Measurements from ENCODE around the gene LRCH4.

LRCH4 gene

GRCh38 chr7:100585511-100586265 lies at the start of gene LRCH4:
Gene LRCH4 (minus strand): TSS chr7:100586129. CDS start chr7:100586100, 29 bp downstream.
- Histone ChIP-seq H3K9ac (ENCODE audit: low read length) (peak within 1 kb of the TSS; percentile 96), H3K27me3 (replicated peaks; ENCODE audit: control insufficient read depth, insufficient read depth, low read length) (no peaks in the 10 kb centered on the region), H3K36me3 (ENCODE audit: control insufficient read depth, insufficient read depth, low read length, severe bottlenecking) (peaks cover 17% of the 10 kb centered on the region), H3K4me3 (ENCODE audit: low read length) (peak within 1 kb of the TSS; percentile 93), H3K9me3 (ENCODE audit: control insufficient read depth, low read length) (no peaks in the 10 kb centered on the region), H3K4me1 (ENCODE audit: control insufficient read depth, insufficient read depth, low read length) (peaks cover 28% of the 10 kb centered on the region)
- DNase-seq (ENCODE audit: low read depth): peak; percentile 59

DNA sequence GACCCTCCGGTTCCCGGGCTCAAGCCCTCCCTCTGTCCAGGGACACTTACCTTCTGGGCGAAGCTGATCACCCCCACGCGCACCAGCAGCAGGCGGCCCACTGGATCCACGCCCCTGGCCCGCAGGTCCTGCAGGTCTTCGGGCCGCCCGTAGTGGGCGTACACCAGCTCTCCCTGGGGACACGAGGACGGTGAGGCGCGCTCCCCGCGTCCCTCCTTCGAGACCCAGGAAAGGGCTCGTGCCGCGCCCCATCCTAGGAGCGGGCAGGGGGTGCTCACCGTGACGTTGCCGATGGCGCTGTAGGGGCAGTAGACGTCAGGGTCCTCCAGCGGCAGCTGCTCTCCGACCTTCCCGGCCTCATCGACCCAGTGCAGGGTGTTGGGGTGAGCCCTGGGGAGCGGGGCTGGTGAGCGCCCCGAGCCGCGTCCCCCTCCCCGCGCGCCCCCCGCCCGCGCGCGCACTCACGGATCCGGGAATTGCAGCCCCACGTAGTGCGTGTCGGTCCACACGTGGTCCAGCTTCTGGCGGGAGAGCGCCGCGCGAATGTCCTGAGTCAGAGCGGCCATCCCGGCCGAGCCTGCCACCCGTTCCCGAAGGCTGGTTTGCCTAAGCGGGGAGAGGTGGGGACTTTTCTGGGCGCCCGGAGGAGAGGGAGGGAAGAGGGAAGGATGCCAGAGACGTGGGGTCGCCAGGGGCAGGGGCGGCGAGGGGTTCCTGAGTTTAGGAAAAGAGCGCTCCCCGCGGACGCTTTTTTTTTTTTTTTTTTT lies 47.2 kb upstream of the LRCH4 start:
- Histone ChIP-seq H3K27me3 (replicated peaks; ENCODE audit: control insufficient read depth, insufficient read depth, low read length) (peaks cover 22% of the 10 kb centered on the region), H3K36me3 (ENCODE audit: control insufficient read depth, insufficient read depth, low read length, severe bottlenecking) (no peaks in the 10 kb centered on the region), H3K4me1 (ENCODE audit: control insufficient read depth, insufficient read depth, low read length) (peaks cover 4% of the 10 kb centered on the region), H3K9me3 (ENCODE audit: control insufficient read depth, low read length) (no peaks in the 10 kb centered on the region), H3K9ac (ENCODE audit: low read length) (peak overlapping the region; percentile 25), H3K4me3 (ENCODE audit: low read length) (peak overlapping the region; percentile 72)
- DNase-seq (ENCODE audit: low read depth): peak; percentile 77

DNA sequence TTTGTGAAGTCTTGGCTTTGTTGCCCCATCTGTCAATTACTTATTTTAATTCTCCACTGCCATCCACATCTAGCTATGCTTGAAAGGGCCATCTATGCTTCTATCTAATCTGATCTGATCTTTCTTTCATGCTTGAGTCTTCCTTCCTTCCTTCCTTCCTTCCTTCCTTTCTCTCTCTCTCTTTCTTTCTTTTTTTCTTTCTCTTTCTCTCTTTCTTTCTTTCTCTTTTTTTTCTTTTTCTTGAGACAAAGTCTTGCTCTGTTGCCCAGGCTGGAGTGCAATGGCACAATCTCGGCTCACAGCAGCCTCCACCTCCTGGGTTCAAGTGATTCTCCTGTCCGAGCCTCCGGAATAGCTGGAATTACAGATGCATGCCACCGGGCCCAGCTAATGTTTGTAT lies 44.1 kb upstream of the LRCH4 start:
- peaks cover 14% of the 10 kb centered on the region for H3K27me3 ChIP-seq (replicated peaks; ENCODE audit: control insufficient read depth, insufficient read depth, low read length)
- H3K4me3 ChIP-seq (ENCODE audit: low read length): no peak overlapping the region

DNA sequence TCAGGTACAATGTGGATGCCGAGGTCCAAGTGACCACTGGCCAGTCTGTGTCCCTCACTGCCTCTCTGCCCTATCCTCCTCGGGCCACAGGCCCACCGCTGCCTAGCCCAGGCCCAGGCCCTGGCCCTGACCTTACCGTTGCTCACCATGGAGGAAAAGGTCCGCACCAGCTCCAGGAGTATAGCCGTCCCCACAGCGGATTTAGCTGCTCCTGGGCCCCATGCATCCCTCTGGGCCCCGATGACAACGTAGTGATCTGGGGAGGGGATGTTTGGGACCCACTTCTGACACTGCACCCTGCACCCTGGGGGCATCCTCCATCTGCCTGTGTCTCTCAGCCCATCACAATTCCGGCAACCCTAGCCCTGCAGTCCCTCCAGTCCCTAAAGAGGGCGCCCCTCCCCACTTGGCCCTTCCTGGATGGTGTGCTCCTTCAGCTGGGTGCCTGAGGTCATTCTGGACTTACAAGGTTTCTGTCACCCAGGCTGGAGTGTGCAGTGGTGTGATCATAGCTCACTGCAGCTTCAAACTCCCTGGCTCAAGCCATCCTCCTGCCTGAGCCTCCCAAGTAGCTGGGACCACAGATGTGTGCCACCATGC lies 43.3 kb upstream of the LRCH4 start:
- DNase-seq (ENCODE audit: low read depth): peak; percentile 19
- Histone ChIP-seq H3K4me3 (ENCODE audit: low read length) (no peak overlapping the region), H3K36me3 (ENCODE audit: control insufficient read depth, insufficient read depth, low read length, severe bottlenecking) (no peaks in the 10 kb centered on the region), H3K4me1 (ENCODE audit: control insufficient read depth, insufficient read depth, low read length) (peaks cover 8% of the 10 kb centered on the region), H3K9me3 (ENCODE audit: control insufficient read depth, low read length) (no peaks in the 10 kb centered on the region), H3K27me3 (replicated peaks; ENCODE audit: control insufficient read depth, insufficient read depth, low read length) (peaks cover 10% of the 10 kb centered on the region), H3K9ac (ENCODE audit: low read length) (no peak overlapping the region)

More for the DNA sequence above, 44.1 kb upstream of the LRCH4 start:
- no peak overlapping the region for H3K9ac ChIP-seq (ENCODE audit: low read length)
- no peaks in the 10 kb centered on the region for H3K9me3 ChIP-seq (ENCODE audit: control insufficient read depth, low read length)
- no peak for DNase-seq (ENCODE audit: low read depth)
- peaks cover 8% of the 10 kb centered on the region for H3K4me1 ChIP-seq (ENCODE audit: control insufficient read depth, insufficient read depth, low read length)
- no peaks in the 10 kb centered on the region for H3K36me3 ChIP-seq (ENCODE audit: control insufficient read depth, insufficient read depth, low read length, severe bottlenecking)

- Histone ChIP-seq H3K9ac (ENCODE audit: low read length) (no peak overlapping the region), H3K9me3 (ENCODE audit: control insufficient read depth, low read length) (no peaks in the 10 kb centered on the region), H3K27me3 (replicated peaks; ENCODE audit: control insufficient read depth, insufficient read depth, low read length) (peaks cover 3% of the 10 kb centered on the region), H3K4me1 (ENCODE audit: control insufficient read depth, insufficient read depth, low read length) (peaks cover 4% of the 10 kb centered on the region), H3K36me3 (ENCODE audit: control insufficient read depth, insufficient read depth, low read length, severe bottlenecking) (no peaks in the 10 kb centered on the region), H3K4me3 (ENCODE audit: low read length) (no peak overlapping the region)
- DNase-seq (ENCODE audit: low read depth): no peak
Measured at GRCh38 chr7:100627238-100627549, 41.3 kb upstream of the LRCH4 start.

GRCh38 chr7:100626530-100627237 lies 40.8 kb upstream of the LRCH4 start:
- DNase-seq (ENCODE audit: low read depth): peak; percentile 89
- Histone ChIP-seq H3K4me1 (ENCODE audit: control insufficient read depth, insufficient read depth, low read length) (peaks cover 4% of the 10 kb centered on the region), H3K4me3 (ENCODE audit: low read length) (peak overlapping the region; percentile 37), H3K9me3 (ENCODE audit: control insufficient read depth, low read length) (no peaks in the 10 kb centered on the region), H3K36me3 (ENCODE audit: control insufficient read depth, insufficient read depth, low read length, severe bottlenecking) (no peaks in the 10 kb centered on the region), H3K9ac (ENCODE audit: low read length) (no peak overlapping the region), H3K27me3 (replicated peaks; ENCODE audit: control insufficient read depth, insufficient read depth, low read length) (peaks cover 1% of the 10 kb centered on the region)

GRCh38 chr7:100626055-100626454 lies 40.1 kb upstream of the LRCH4 start:
- H3K4me3 ChIP-seq (ENCODE audit: low read length): peak overlapping the region; percentile 31
- H3K36me3 ChIP-seq (ENCODE audit: control insufficient read depth, insufficient read depth, low read length, severe bottlenecking): no peaks in the 10 kb centered on the region
- no peaks in the 10 kb centered on the region for H3K9me3 ChIP-seq (ENCODE audit: control insufficient read depth, low read length)
- no peak for DNase-seq (ENCODE audit: low read depth)
- H3K4me1 ChIP-seq (ENCODE audit: control insufficient read depth, insufficient read depth, low read length): peaks cover 4% of the 10 kb centered on the region
- no peaks in the 10 kb centered on the region for H3K27me3 ChIP-seq (replicated peaks; ENCODE audit: control insufficient read depth, insufficient read depth, low read length)
- no peak overlapping the region for H3K9ac ChIP-seq (ENCODE audit: low read length)

- DNase-seq (ENCODE audit: low read depth): peak; percentile 25
- H3K9ac ChIP-seq (ENCODE audit: low read length): no peak overlapping the region
Measured at GRCh38 chr7:100623951-100624824, 38.3 kb upstream of the LRCH4 start.

DNA sequence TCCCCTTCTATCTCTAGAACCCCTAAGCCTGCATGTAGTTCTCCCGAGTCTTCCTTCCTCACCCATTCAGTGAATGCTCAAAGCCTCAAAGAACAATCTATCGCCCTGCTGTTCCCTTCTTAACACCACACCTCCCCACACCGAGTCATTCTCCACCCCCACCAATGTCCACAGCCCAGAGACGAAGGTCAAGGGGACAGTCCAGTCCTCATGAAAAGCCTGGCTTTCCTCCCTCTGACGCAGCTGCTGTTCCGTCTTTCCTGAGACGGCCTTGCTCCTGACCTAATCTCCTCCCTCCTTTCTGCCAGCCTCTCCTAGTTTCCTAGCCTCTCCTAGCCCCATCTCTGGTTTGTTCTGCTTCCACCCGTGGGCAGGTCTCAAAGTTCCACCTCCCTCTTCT lies 35.6 kb upstream of the LRCH4 start:
- H3K36me3 ChIP-seq (ENCODE audit: control insufficient read depth, insufficient read depth, low read length, severe bottlenecking): no peaks in the 10 kb centered on the region
- no peak overlapping the region for H3K9ac ChIP-seq (ENCODE audit: low read length)
- peaks cover 4% of the 10 kb centered on the region for H3K4me1 ChIP-seq (ENCODE audit: control insufficient read depth, insufficient read depth, low read length)
- H3K27me3 ChIP-seq (replicated peaks; ENCODE audit: control insufficient read depth, insufficient read depth, low read length): no peaks in the 10 kb centered on the region
- DNase-seq (ENCODE audit: low read depth): no peak
- H3K9me3 ChIP-seq (ENCODE audit: control insufficient read depth, low read length): no peaks in the 10 kb centered on the region
- no peak overlapping the region for H3K4me3 ChIP-seq (ENCODE audit: low read length)

More at GRCh38 chr7:100623951-100624824, 38.3 kb upstream of the LRCH4 start:
- Histone ChIP-seq H3K27me3 (replicated peaks; ENCODE audit: control insufficient read depth, insufficient read depth, low read length) (no peaks in the 10 kb centered on the region), H3K4me3 (ENCODE audit: low read length) (no peak overlapping the region), H3K36me3 (ENCODE audit: control insufficient read depth, insufficient read depth, low read length, severe bottlenecking) (no peaks in the 10 kb centered on the region), H3K4me1 (ENCODE audit: control insufficient read depth, insufficient read depth, low read length) (peaks cover 4% of the 10 kb centered on the region), H3K9me3 (ENCODE audit: control insufficient read depth, low read length) (no peaks in the 10 kb centered on the region)

DNA sequence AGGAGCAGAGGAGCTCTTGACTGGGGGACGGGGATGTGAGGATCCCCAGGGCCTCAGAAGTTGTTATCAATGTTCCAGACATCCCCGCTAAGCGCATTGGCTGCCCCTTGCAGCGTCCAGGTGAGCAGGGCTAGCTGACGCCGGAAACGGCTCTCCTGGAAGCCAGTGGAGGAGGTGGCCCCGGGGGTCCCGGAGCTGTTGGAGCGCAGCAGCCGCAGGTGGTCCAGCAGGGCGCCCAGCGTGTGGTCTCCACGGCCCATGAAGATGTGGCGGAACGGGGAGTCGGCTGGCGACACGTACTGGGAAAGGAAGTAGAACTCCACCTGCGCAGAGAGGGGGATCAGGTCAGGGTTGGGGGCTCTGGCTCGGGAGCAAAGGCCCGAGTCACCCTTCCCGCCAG lies 34.9 kb upstream of the LRCH4 start:
- no peaks in the 10 kb centered on the region for H3K27me3 ChIP-seq (replicated peaks; ENCODE audit: control insufficient read depth, insufficient read depth, low read length)
- no peaks in the 10 kb centered on the region for H3K9me3 ChIP-seq (ENCODE audit: control insufficient read depth, low read length)

More for the DNA sequence above, 34.9 kb upstream of the LRCH4 start:
- H3K9ac ChIP-seq (ENCODE audit: low read length): no peak overlapping the region
- H3K4me1 ChIP-seq (ENCODE audit: control insufficient read depth, insufficient read depth, low read length): no peaks in the 10 kb centered on the region
- H3K36me3 ChIP-seq (ENCODE audit: control insufficient read depth, insufficient read depth, low read length, severe bottlenecking): no peaks in the 10 kb centered on the region
- no peak for DNase-seq (ENCODE audit: low read depth)
- H3K4me3 ChIP-seq (ENCODE audit: low read length): no peak overlapping the region
